Liver (tissue), 3 donors: ENCODE data around the gene NCOA6.

Experiments used
- ATF3 ChIP-seq: IDR thresholded peaks from 2 replicates; pipeline ENCODE4 v1.6.1; 2016; ENCODE audit warnings: antibody characterized with exemption
- EGR1 ChIP-seq, 2 donors: IDR thresholded peaks; 2 replicates each; pipeline ENCODE4 v1.6.1; 2016 to 2018; ENCODE audit warnings: antibody characterized with exemption in 2 of 2, low read depth in 2 of 2
- FOXA1 ChIP-seq: IDR thresholded peaks from 2 replicates; pipeline ENCODE4 v1.6.1; 2016; ENCODE audit warnings: antibody characterized with exemption
- GABPA ChIP-seq, 2 donors: IDR thresholded peaks in 1 of 2; conservative IDR thresholded peaks in 1 of 2; 2 replicates each; pipeline ENCODE4 v1.6.1; 2016; ENCODE audit warnings: antibody characterized with exemption in 2 of 2, mild to moderate bottlenecking in 1 of 2, moderate library complexity in 1 of 2
- JUND ChIP-seq, 2 donors: IDR thresholded peaks; 2 replicates each; pipeline ENCODE4 v1.6.1; 2016; ENCODE audit warnings: antibody characterized with exemption in 2 of 2
- REST ChIP-seq: IDR thresholded peaks from 2 replicates; pipeline ENCODE4 v1.6.1; 2016; ENCODE audit warnings: antibody characterized with exemption, mild to moderate bottlenecking
- SP1 ChIP-seq: IDR thresholded peaks from 2 replicates; pipeline ENCODE4 v1.6.1; 2018; ENCODE audit warnings: antibody characterized with exemption, mild to moderate bottlenecking
- TAF1 ChIP-seq: conservative IDR thresholded peaks from 2 replicates; pipeline ENCODE4 v1.6.1; 2016; ENCODE audit warnings: antibody characterized with exemption, mild to moderate bottlenecking
- YY1 ChIP-seq: IDR thresholded peaks from 2 replicates; pipeline ENCODE4 v1.6.1; 2016; ENCODE audit warnings: antibody characterized with exemption, mild to moderate bottlenecking
- ZBTB33 ChIP-seq: IDR thresholded peaks from 2 replicates; pipeline ENCODE4 v1.6.1; 2016; ENCODE audit warnings: antibody characterized with exemption
- TF ChIP-seq, protein P1 (sequence below): fragments of 150-350 bp; IDR thresholded peaks from 2 replicates; pipeline ENCODE4 v1.5.1; 2017; ENCODE audit warnings: improper control_type of control experiment, low read depth, low read length; ENCODE audit not compliant: missing input control
- TF ChIP-seq, protein P2 (sequence below): IDR thresholded peaks from 2 replicates; pipeline ENCODE4 v1.6.1; 2016; ENCODE audit warnings: antibody characterized with exemption
- donor health status: healthy.
- donor health status: healthy.

DNA sequence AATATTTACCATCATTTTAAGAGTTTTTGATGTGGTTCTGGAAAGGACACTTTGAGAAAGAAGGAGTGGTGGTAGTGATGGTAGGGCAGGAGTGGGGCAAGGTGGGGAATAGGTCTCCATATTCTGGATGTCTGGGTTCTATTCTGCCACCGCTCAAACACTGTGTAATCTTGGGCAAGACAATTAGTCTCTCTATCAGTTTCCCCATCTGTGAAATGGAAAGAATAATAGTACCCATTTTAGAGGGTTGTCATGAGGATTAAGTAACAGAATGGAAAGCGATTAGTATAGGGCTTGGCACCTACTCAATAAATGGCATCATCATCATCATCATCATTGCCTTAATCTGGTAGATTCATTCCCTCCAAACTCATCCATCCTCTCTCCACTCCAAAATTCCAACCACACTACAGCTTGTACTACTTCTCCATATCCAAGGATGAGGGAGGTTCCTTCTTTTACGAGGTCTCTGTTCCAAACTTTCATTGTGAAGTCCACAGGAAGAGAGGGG is 48.2 kb upstream of the NCOA6 start:
- TF ChIP-seq, protein P1, sequence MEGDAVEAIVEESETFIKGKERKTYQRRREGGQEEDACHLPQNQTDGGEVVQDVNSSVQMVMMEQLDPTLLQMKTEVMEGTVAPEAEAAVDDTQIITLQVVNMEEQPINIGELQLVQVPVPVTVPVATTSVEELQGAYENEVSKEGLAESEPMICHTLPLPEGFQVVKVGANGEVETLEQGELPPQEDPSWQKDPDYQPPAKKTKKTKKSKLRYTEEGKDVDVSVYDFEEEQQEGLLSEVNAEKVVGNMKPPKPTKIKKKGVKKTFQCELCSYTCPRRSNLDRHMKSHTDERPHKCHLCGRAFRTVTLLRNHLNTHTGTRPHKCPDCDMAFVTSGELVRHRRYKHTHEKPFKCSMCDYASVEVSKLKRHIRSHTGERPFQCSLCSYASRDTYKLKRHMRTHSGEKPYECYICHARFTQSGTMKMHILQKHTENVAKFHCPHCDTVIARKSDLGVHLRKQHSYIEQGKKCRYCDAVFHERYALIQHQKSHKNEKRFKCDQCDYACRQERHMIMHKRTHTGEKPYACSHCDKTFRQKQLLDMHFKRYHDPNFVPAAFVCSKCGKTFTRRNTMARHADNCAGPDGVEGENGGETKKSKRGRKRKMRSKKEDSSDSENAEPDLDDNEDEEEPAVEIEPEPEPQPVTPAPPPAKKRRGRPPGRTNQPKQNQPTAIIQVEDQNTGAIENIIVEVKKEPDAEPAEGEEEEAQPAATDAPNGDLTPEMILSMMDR = no peak
- TF ChIP-seq ZBTB33 = no peak
- no peak for TF ChIP-seq TAF1
- no peak for TF ChIP-seq ATF3
- TF ChIP-seq SP1 = no peak
- TF ChIP-seq GABPA (IDR thresholded peaks at IDR 0.05 in 1 of 2, conservative IDR thresholded peaks at IDR 0.05 in 1 of 2) = no peak
- TF ChIP-seq REST = no peak
- TF ChIP-seq, protein P2, sequence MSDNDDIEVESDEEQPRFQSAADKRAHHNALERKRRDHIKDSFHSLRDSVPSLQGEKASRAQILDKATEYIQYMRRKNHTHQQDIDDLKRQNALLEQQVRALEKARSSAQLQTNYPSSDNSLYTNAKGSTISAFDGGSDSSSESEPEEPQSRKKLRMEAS = no peak
- no peak for TF ChIP-seq FOXA1
- no peak for TF ChIP-seq EGR1 (IDR thresholded peaks at IDR 0.05; ENCODE audit: low read depth in 2 of 2)
- no peak for TF ChIP-seq JUND (IDR thresholded peaks at IDR 0.05)
- no peak for TF ChIP-seq YY1
